Sigmoid colon (tissue), 4 donors: Measurements from ENCODE around the gene CXCL6.

Experiments used
- CTCF ChIP-seq, 4 experiments: fragments of 450-650 bp in 3 of 4; fragments of 200-600 bp in 1 of 4; IDR thresholded peaks; one replicate each; pipeline ENCODE4 v1.5.1; 2016 to 2019; ENCODE audit warnings: antibody characterized with exemption in 4 of 4, mild to moderate bottlenecking in 3 of 4, moderate library complexity in 2 of 4
- EP300 ChIP-seq, 4 donors: sonication (generic); formaldehyde crosslinking; IDR thresholded peaks; one replicate each; pipeline ENCODE4 v1.6.1; 2017; ENCODE audit warnings: antibody characterized with exemption in 4 of 4
- POLR2A ChIP-seq, 2 donors: fragments of 450-650 bp; IDR thresholded peaks; one replicate each; pipeline ENCODE4 v1.6.1; 2016; ENCODE audit warnings: antibody characterized with exemption in 2 of 2, mild to moderate bottlenecking in 2 of 2, moderate library complexity in 2 of 2
- POLR2AphosphoS5 ChIP-seq, 4 donors: sonication (generic); formaldehyde crosslinking; IDR thresholded peaks; one replicate each; pipeline ENCODE4 v1.6.1; 2017; ENCODE audit warnings: antibody characterized with exemption in 4 of 4

GRCh38 chr4:73859614-73860088 lies 23.2 kb downstream of the CXCL6 start:
- no peak for TF ChIP-seq POLR2A (IDR thresholded peaks at IDR 0.05)
- no peak for TF ChIP-seq EP300 (IDR thresholded peaks at IDR 0.05)
- TF ChIP-seq CTCF (IDR thresholded peaks at IDR 0.05): no peak
- TF ChIP-seq POLR2AphosphoS5 (IDR thresholded peaks at IDR 0.05): no peak
